ENCODE results near the gene ZNF557. TPM values are rescaled to one million over a fixed set of nuclear protein-coding genes. Genes with fewer than 3 reads are reported as not detected.

ZNF557 gene
- total and polyA plus RNA-seq, 5 donors from 2014 or later = 2.0 to 10.7 (median 5.7) TPM

- ATAC-seq (ENCODE audit: low read depth in 2 of 2) (no peak), DNase-seq (no peak)
- Histone ChIP-seq H3K27me3 (ENCODE audit: control insufficient read depth, insufficient read depth, low read length) (no peaks in the 10 kb centered on the region), H3K4me3 (ENCODE audit: low read depth, low read length) (no peak overlapping the region), H3K27ac (ENCODE audit: insufficient read depth, low read length, poor library complexity, severe bottlenecking) (no peak overlapping the region), H3K9me3 (ENCODE audit: control insufficient read depth in 2 of 2, low read length in 2 of 2) (no peaks in the 10 kb centered on the region), H3K4me1 (ENCODE audit: control insufficient read depth, insufficient read depth, low read length, poor library complexity, severe bottlenecking) (peaks cover 10% of the 10 kb centered on the region), H3K36me3 (ENCODE audit: control insufficient read depth, insufficient read depth, low read length) (no peaks in the 10 kb centered on the region)
- H3K27ac Mint-ChIP-seq = no peak overlapping the region
- no peaks in the 10 kb centered on the region for H3K9me3 Mint-ChIP-seq
- peaks cover 4 to 16% (median 9%) of the 10 kb centered on the region in 4 donors for H3K4me1 Mint-ChIP-seq
- no peaks in the 10 kb centered on the region for H3K36me3 Mint-ChIP-seq
- peaks cover 6% of the 10 kb centered on the region for H3K27me3 Mint-ChIP-seq
- no peak overlapping the region for H3K4me3 Mint-ChIP-seq
These were observed 35.4 kb downstream of the ZNF557 start for GRCh38 chr19:7104747-7105447.

- no peaks in the 10 kb centered on the region for H3K36me3 Mint-ChIP-seq
- Histone ChIP-seq H3K4me3 (ENCODE audit: low read depth, low read length) (no peak overlapping the region), H3K36me3 (ENCODE audit: control insufficient read depth, insufficient read depth, low read length) (no peaks in the 10 kb centered on the region), H3K4me1 (ENCODE audit: control insufficient read depth, insufficient read depth, low read length, poor library complexity, severe bottlenecking) (peaks cover 3% of the 10 kb centered on the region), H3K27ac (ENCODE audit: insufficient read depth, low read length, poor library complexity, severe bottlenecking) (no peak overlapping the region), H3K27me3 (ENCODE audit: control insufficient read depth, insufficient read depth, low read length) (no peaks in the 10 kb centered on the region), H3K9me3 (ENCODE audit: control insufficient read depth in 2 of 2, low read length in 2 of 2) (no peaks in the 10 kb centered on the region)
- no peak for ATAC-seq (ENCODE audit: low read depth in 2 of 2)
- H3K4me1 Mint-ChIP-seq = peaks cover 0 to 5% (median 4%) of the 10 kb centered on the region in 4 donors
- H3K27ac Mint-ChIP-seq = no peak overlapping the region
- H3K9me3 Mint-ChIP-seq = no peaks in the 10 kb centered on the region
- peaks cover 6% of the 10 kb centered on the region for H3K27me3 Mint-ChIP-seq
- H3K4me3 Mint-ChIP-seq = no peak overlapping the region
- DNase-seq = no peak
These were observed 37.5 kb downstream of the ZNF557 start for GRCh38 chr19:7106711-7107657.

- Histone ChIP-seq H3K27me3 (ENCODE audit: control insufficient read depth, insufficient read depth, low read length) (peaks cover 2% of the 10 kb centered on the region), H3K4me3 (ENCODE audit: low read depth, low read length) (no peak overlapping the region), H3K9me3 (ENCODE audit: control insufficient read depth in 2 of 2, low read length in 2 of 2) (no peaks in the 10 kb centered on the region), H3K27ac (ENCODE audit: insufficient read depth, low read length, poor library complexity, severe bottlenecking) (no peak overlapping the region), H3K4me1 (ENCODE audit: control insufficient read depth, insufficient read depth, low read length, poor library complexity, severe bottlenecking) (no peaks in the 10 kb centered on the region), H3K36me3 (ENCODE audit: control insufficient read depth, insufficient read depth, low read length) (no peaks in the 10 kb centered on the region)
- no peak for DNase-seq
- no peaks in the 10 kb centered on the region for H3K36me3 Mint-ChIP-seq
- ATAC-seq (ENCODE audit: low read depth in 2 of 2) = no peak
- H3K9me3 Mint-ChIP-seq = no peaks in the 10 kb centered on the region
- H3K27ac Mint-ChIP-seq = no peak overlapping the region
- H3K27me3 Mint-ChIP-seq = peaks cover 4% of the 10 kb centered on the region
- no peaks in the 10 kb centered on the region for H3K4me1 Mint-ChIP-seq
- no peak overlapping the region for H3K4me3 Mint-ChIP-seq
These were observed 40.3 kb downstream of the ZNF557 start for GRCh38 chr19:7109678-7110289.

GRCh38 chr19:7112675-7113074 lies 43.2 kb downstream of the ZNF557 start:
- no peaks in the 10 kb centered on the region for H3K4me1 ChIP-seq (ENCODE audit: control insufficient read depth, insufficient read depth, low read length, poor library complexity, severe bottlenecking)
- Mint-ChIP-seq H3K4me1 (peaks cover 0 to 3% (median 0%) of the 10 kb centered on the region in 4 donors), H3K36me3 (no peaks in the 10 kb centered on the region), H3K27me3 (peaks cover 4% of the 10 kb centered on the region), H3K27ac (no peak overlapping the region), H3K9me3 (no peaks in the 10 kb centered on the region), H3K4me3 (no peak overlapping the region)
- no peaks in the 10 kb centered on the region for H3K9me3 ChIP-seq (ENCODE audit: control insufficient read depth in 2 of 2, low read length in 2 of 2)
- H3K4me3 ChIP-seq (ENCODE audit: low read depth, low read length) = no peak overlapping the region
- no peak for DNase-seq
- no peak for ATAC-seq (ENCODE audit: low read depth in 2 of 2)
- no peaks in the 10 kb centered on the region for H3K36me3 ChIP-seq (ENCODE audit: control insufficient read depth, insufficient read depth, low read length)
- H3K27ac ChIP-seq (ENCODE audit: insufficient read depth, low read length, poor library complexity, severe bottlenecking) = no peak overlapping the region
- peaks cover 2% of the 10 kb centered on the region for H3K27me3 ChIP-seq (ENCODE audit: control insufficient read depth, insufficient read depth, low read length)

- H3K4me1 Mint-ChIP-seq = peaks cover 0 to 3% (median 0%) of the 10 kb centered on the region in 4 donors
- H3K9me3 Mint-ChIP-seq = no peaks in the 10 kb centered on the region
- DNase-seq (no peak), ATAC-seq (ENCODE audit: low read depth in 2 of 2) (no peak)
- H3K27ac ChIP-seq (ENCODE audit: insufficient read depth, low read length, poor library complexity, severe bottlenecking) = no peak overlapping the region
- peaks cover 2% of the 10 kb centered on the region for H3K27me3 ChIP-seq (ENCODE audit: control insufficient read depth, insufficient read depth, low read length)
- no peak overlapping the region for H3K4me3 Mint-ChIP-seq
- no peaks in the 10 kb centered on the region for H3K36me3 Mint-ChIP-seq
- H3K4me1 ChIP-seq (ENCODE audit: control insufficient read depth, insufficient read depth, low read length, poor library complexity, severe bottlenecking) = no peaks in the 10 kb centered on the region
- H3K4me3 ChIP-seq (ENCODE audit: low read depth, low read length) = no peak overlapping the region
- no peak overlapping the region for H3K27ac Mint-ChIP-seq
- H3K27me3 Mint-ChIP-seq = peaks cover 4% of the 10 kb centered on the region
- no peaks in the 10 kb centered on the region for H3K36me3 ChIP-seq (ENCODE audit: control insufficient read depth, insufficient read depth, low read length)
- no peaks in the 10 kb centered on the region for H3K9me3 ChIP-seq (ENCODE audit: control insufficient read depth in 2 of 2, low read length in 2 of 2)
These were observed 43.7 kb downstream of the ZNF557 start for GRCh38 chr19:7113233-7113632.

- no peak for DNase-seq
- no peaks in the 10 kb centered on the region for H3K36me3 ChIP-seq (ENCODE audit: control insufficient read depth, insufficient read depth, low read length)
- peaks cover 0 to 3% (median 0%) of the 10 kb centered on the region in 4 donors for H3K4me1 Mint-ChIP-seq
- no peak overlapping the region for H3K4me3 Mint-ChIP-seq
- H3K9me3 Mint-ChIP-seq = peaks cover 0 to 1% (median 0%) of the 10 kb centered on the region in 7 donors
- H3K27me3 ChIP-seq (ENCODE audit: control insufficient read depth, insufficient read depth, low read length) = peaks cover 2% of the 10 kb centered on the region
- no peak overlapping the region for H3K27ac ChIP-seq (ENCODE audit: insufficient read depth, low read length, poor library complexity, severe bottlenecking)
- no peaks in the 10 kb centered on the region for H3K36me3 Mint-ChIP-seq
- H3K4me1 ChIP-seq (ENCODE audit: control insufficient read depth, insufficient read depth, low read length, poor library complexity, severe bottlenecking) = no peaks in the 10 kb centered on the region
- peaks cover 4% of the 10 kb centered on the region for H3K27me3 Mint-ChIP-seq
- ATAC-seq (ENCODE audit: low read depth in 2 of 2) = no peak
- no peak overlapping the region for H3K4me3 ChIP-seq (ENCODE audit: low read depth, low read length)
- no peaks in the 10 kb centered on the region for H3K9me3 ChIP-seq (ENCODE audit: control insufficient read depth in 2 of 2, low read length in 2 of 2)
- no peak overlapping the region for H3K27ac Mint-ChIP-seq
These were observed 46.2 kb downstream of the ZNF557 start for GRCh38 chr19:7115721-7116120.

- peaks cover 2% of the 10 kb centered on the region for H3K27me3 ChIP-seq (ENCODE audit: control insufficient read depth, insufficient read depth, low read length)
- DNase-seq (no peak), ATAC-seq (ENCODE audit: low read depth in 2 of 2) (no peak)
- Mint-ChIP-seq H3K27ac (peak overlapping the region in 1 of 3 donors; percentile 14), H3K27me3 (peaks cover 4% of the 10 kb centered on the region), H3K4me3 (no peak overlapping the region), H3K36me3 (no peaks in the 10 kb centered on the region), H3K4me1 (peaks cover 0 to 3% (median 0%) of the 10 kb centered on the region in 4 donors), H3K9me3 (peaks cover 0 to 2% (median 0%) of the 10 kb centered on the region in 7 donors)
- no peaks in the 10 kb centered on the region for H3K36me3 ChIP-seq (ENCODE audit: control insufficient read depth, insufficient read depth, low read length)
- H3K27ac ChIP-seq (ENCODE audit: insufficient read depth, low read length, poor library complexity, severe bottlenecking) = no peak overlapping the region
- H3K4me3 ChIP-seq (ENCODE audit: low read depth, low read length) = no peak overlapping the region
- no peaks in the 10 kb centered on the region for H3K9me3 ChIP-seq (ENCODE audit: control insufficient read depth in 2 of 2, low read length in 2 of 2)
- H3K4me1 ChIP-seq (ENCODE audit: control insufficient read depth, insufficient read depth, low read length, poor library complexity, severe bottlenecking) = no peaks in the 10 kb centered on the region
These were observed 47.7 kb downstream of the ZNF557 start for GRCh38 chr19:7117248-7117647.
